Adipocyte (in vitro differentiated cells): ENCODE results near the gene SLC25A25.

Experiments used
- DNase-seq: peaks from one replicate; pipeline ENCODE4 v3.0.0-alpha.2; 2015; ENCODE audit warnings: low read depth
- H3K27me3 ChIP-seq: replicated peaks from 2 replicates; pipeline ENCODE4 v1.7.0; 2013; ENCODE audit warnings: mild to moderate bottlenecking, low read length, moderate library complexity; ENCODE audit not compliant: control insufficient read depth, insufficient read depth
- H3K36me3 ChIP-seq: 2 replicates; pipeline ENCODE4 v1.7.0; 2013; ENCODE audit warnings: low read length, mild to moderate bottlenecking, moderate library complexity; ENCODE audit not compliant: control insufficient read depth, insufficient read depth, severe bottlenecking
- H3K4me1 ChIP-seq: 2 replicates; pipeline ENCODE4 v1.7.0; 2013; ENCODE audit warnings: mild to moderate bottlenecking, low read length, moderate library complexity; ENCODE audit not compliant: control insufficient read depth, insufficient read depth
- H3K4me3 ChIP-seq: 2 replicates; pipeline ENCODE4 v1.7.0; 2013; ENCODE audit warnings: mild to moderate bottlenecking, low read length, moderate library complexity
- H3K9ac ChIP-seq: 2 replicates; pipeline ENCODE4 v1.7.0; 2013; ENCODE audit warnings: mild to moderate bottlenecking, low read length, moderate library complexity
- H3K9me3 ChIP-seq: 2 replicates; pipeline ENCODE4 v1.7.0; 2013; ENCODE audit warnings: mild to moderate bottlenecking, low read length, moderate library complexity; ENCODE audit not compliant: control insufficient read depth

SLC25A25 gene

GRCh38 chr9:128093011-128093410 lies 25.0 kb downstream of the SLC25A25 start:
- H3K27me3 ChIP-seq = no peaks in the 10 kb centered on the region
- H3K9me3 ChIP-seq = no peaks in the 10 kb centered on the region
- H3K4me1 ChIP-seq = peaks cover 48% of the 10 kb centered on the region
- DNase-seq = no peak
- H3K9ac ChIP-seq = peak overlapping the region; percentile 74
- H3K36me3 ChIP-seq = no peaks in the 10 kb centered on the region
- peak overlapping the region; percentile 76 for H3K4me3 ChIP-seq

- peak overlapping the region; percentile 74 for H3K9ac ChIP-seq
- peak overlapping the region; percentile 76 for H3K4me3 ChIP-seq
- no peaks in the 10 kb centered on the region for H3K9me3 ChIP-seq
- peak; percentile 99 for DNase-seq
- H3K27me3 ChIP-seq = no peaks in the 10 kb centered on the region
- H3K36me3 ChIP-seq = no peaks in the 10 kb centered on the region
- H3K4me1 ChIP-seq = peaks cover 54% of the 10 kb centered on the region
Observed at GRCh38 chr9:128094166-128094949, 26.3 kb downstream of the SLC25A25 start.

- H3K4me1 ChIP-seq = peaks cover 61% of the 10 kb centered on the region
- H3K9ac ChIP-seq = peak overlapping the region; percentile 35
- no peaks in the 10 kb centered on the region for H3K36me3 ChIP-seq
- DNase-seq = no peak
- H3K27me3 ChIP-seq = no peaks in the 10 kb centered on the region
- H3K4me3 ChIP-seq = peak overlapping the region; percentile 76
- no peaks in the 10 kb centered on the region for H3K9me3 ChIP-seq
Observed at GRCh38 chr9:128094950-128095544, 27.0 kb downstream of the SLC25A25 start.

GRCh38 chr9:128096616-128097536 lies 28.8 kb downstream of the SLC25A25 start:
- H3K4me3 ChIP-seq = no peak overlapping the region
- H3K9me3 ChIP-seq = no peaks in the 10 kb centered on the region
- peaks cover 14% of the 10 kb centered on the region for H3K36me3 ChIP-seq
- no peaks in the 10 kb centered on the region for H3K27me3 ChIP-seq
- H3K9ac ChIP-seq = no peak overlapping the region
- no peak for DNase-seq
- peaks cover 66% of the 10 kb centered on the region for H3K4me1 ChIP-seq

- peaks cover 62% of the 10 kb centered on the region for H3K4me1 ChIP-seq
- peak overlapping the region; percentile 92 for H3K9ac ChIP-seq
- H3K36me3 ChIP-seq = peaks cover 22% of the 10 kb centered on the region
- peak overlapping the region; percentile 88 for H3K4me3 ChIP-seq
- no peak for DNase-seq
- H3K27me3 ChIP-seq = no peaks in the 10 kb centered on the region
- no peaks in the 10 kb centered on the region for H3K9me3 ChIP-seq
Observed at GRCh38 chr9:128097543-128098296, 29.7 kb downstream of the SLC25A25 start.

GRCh38 chr9:128098297-128099230 lies 30.5 kb downstream of the SLC25A25 start:
- peak overlapping the region; percentile 88 for H3K4me3 ChIP-seq
- peak; percentile 96 for DNase-seq
- no peaks in the 10 kb centered on the region for H3K9me3 ChIP-seq
- H3K36me3 ChIP-seq = peaks cover 31% of the 10 kb centered on the region
- peak overlapping the region; percentile 92 for H3K9ac ChIP-seq
- H3K27me3 ChIP-seq = no peaks in the 10 kb centered on the region
- peaks cover 53% of the 10 kb centered on the region for H3K4me1 ChIP-seq

- no peaks in the 10 kb centered on the region for H3K9me3 ChIP-seq
- H3K9ac ChIP-seq = peak overlapping the region; percentile 92
- no peaks in the 10 kb centered on the region for H3K27me3 ChIP-seq
- H3K4me3 ChIP-seq = peak overlapping the region; percentile 88
- peaks cover 39% of the 10 kb centered on the region for H3K36me3 ChIP-seq
- peaks cover 51% of the 10 kb centered on the region for H3K4me1 ChIP-seq
- DNase-seq = peak; percentile 56
Observed at GRCh38 chr9:128099231-128099931, 31.3 kb downstream of the SLC25A25 start.

GRCh38 chr9:128099932-128100491 lies 32.0 kb downstream of the SLC25A25 start:
- Histone ChIP-seq H3K9ac (peak overlapping the region; percentile 92), H3K4me3 (peak overlapping the region; percentile 88), H3K9me3 (no peaks in the 10 kb centered on the region), H3K4me1 (peaks cover 45% of the 10 kb centered on the region), H3K36me3 (peaks cover 41% of the 10 kb centered on the region), H3K27me3 (no peaks in the 10 kb centered on the region)
- no peak for DNase-seq

GRCh38 chr9:128100581-128100980 lies 32.5 kb downstream of the SLC25A25 start:
- H3K9me3 ChIP-seq = no peaks in the 10 kb centered on the region
- peaks cover 45% of the 10 kb centered on the region for H3K36me3 ChIP-seq
- no peaks in the 10 kb centered on the region for H3K27me3 ChIP-seq
- peaks cover 42% of the 10 kb centered on the region for H3K4me1 ChIP-seq
- H3K9ac ChIP-seq = peak overlapping the region; percentile 92
- DNase-seq = no peak
- H3K4me3 ChIP-seq = peak overlapping the region; percentile 88
